Lung (tissue), 12 donors: ENCODE measurements around the gene DNAH3. TPM values are rescaled to one million over a fixed set of nuclear protein-coding genes. Genes with fewer than 3 reads are reported as not detected.

Experiments used
- ATAC-seq: fragments of 200-7000 bp; cut with Tn5 transposase; one replicate; pipeline ENCODE4 v1.9.1; 2020; ENCODE audit warnings: moderate number of reproducible peaks; ENCODE audit not compliant: insufficient read depth, low FRiP score
- DNase-seq, 3 donors: peaks; one replicate each; pipeline ENCODE4 v3.0.0-alpha.2; 2013 to 2017
- H3K27ac ChIP-seq, 2 donors: one replicate each; pipeline ENCODE4 v1.5.1; 2013; ENCODE audit warnings: mild to moderate bottlenecking in 2 of 2, moderate library complexity in 2 of 2, control low read depth in 1 of 2, inconsistent platforms in 1 of 2, low read depth in 1 of 2, low read length in 1 of 2
- H3K27me3 ChIP-seq, 3 donors: one replicate each; pipeline ENCODE4 v1.5.1; 2013; ENCODE audit warnings: low read length in 2 of 3; ENCODE audit not compliant: control insufficient read depth in 3 of 3, insufficient read depth in 3 of 3
- H3K36me3 ChIP-seq, 4 donors: one replicate each; pipeline ENCODE4 v1.5.1; 2013; ENCODE audit warnings: low read length in 4 of 4, mild to moderate bottlenecking in 1 of 4, moderate library complexity in 1 of 4; ENCODE audit not compliant: control insufficient read depth in 4 of 4, insufficient read depth in 4 of 4
- H3K4me1 ChIP-seq, 5 donors: one replicate each; pipeline ENCODE4 v1.5.1; 2013; ENCODE audit warnings: low read length in 5 of 5, mild to moderate bottlenecking in 2 of 5, moderate library complexity in 1 of 5; ENCODE audit not compliant: control insufficient read depth in 5 of 5, insufficient read depth in 5 of 5
- H3K4me3 ChIP-seq: one replicate; pipeline ENCODE4 v1.5.1; 2013; ENCODE audit warnings: mild to moderate bottlenecking, control low read depth, moderate library complexity
- H3K9ac ChIP-seq, 2 donors: one replicate each; pipeline ENCODE4 v1.5.1; 2013; ENCODE audit warnings: low read length in 2 of 2, control low read depth in 1 of 2; ENCODE audit not compliant: insufficient read depth in 1 of 2
- H3K9me3 ChIP-seq, 4 donors: one replicate each; pipeline ENCODE4 v1.5.1; 2013; ENCODE audit warnings: low read length in 3 of 4, mild to moderate bottlenecking in 1 of 4, moderate library complexity in 1 of 4; ENCODE audit not compliant: control insufficient read depth in 4 of 4, insufficient read depth in 3 of 4
- CTCF ChIP-seq: IDR thresholded peaks from 2 replicates; pipeline ENCODE4 v1.5.1; 2012; ENCODE audit warnings: mild to moderate bottlenecking; ENCODE audit errors: control extremely low read depth, extremely low read depth
- WGBS, 2 donors: extraction: QIAGEN DNeasy Blood & Tissue Kit; methylation state at CpG; one replicate each; pipeline ENCODE4 v1.1.7; 2013; 5-methylcytosine and 5-hydroxymethylcytosine counted together
- polyA plus RNA-seq, 2 donors: library from polyadenylated mRNA; stranded (reverse); fragments of 200-250 nt; gene quantifications; one replicate each; pipeline ENCODE4 v1.2.1, GENCODE V29; 2013
- total RNA-seq, 2 donors: library from RNA; depleted of rRNA in 1 of 2; stranded (reverse); fragments of >200 nt in 1 of 2; gene quantifications; one replicate each; pipeline ENCODE4 v1.2.1, GENCODE V29; 2014 to 2021
- donor health status: control.
- donor health status: control.
- donor health status: Bipolar disorder and iron deficiency.
- donor health status: healthy.
- donor health status: DM: yes; HTN: yes; CAD: no.

The DNAH3 gene
- total and polyA plus RNA-seq, 4 donors = 1.0 to 24.1 (median 12.8) TPM

- H3K9ac ChIP-seq = no peak overlapping the region
- ATAC-seq = no peak
- WGBS, 2 donors = 96 to 100% methylated on average over 1 of the region's 1 CpG
- H3K27ac ChIP-seq = no peak overlapping the region
- peaks cover 3 to 8% (median 4%) of the 10 kb centered on the region in 4 donors for H3K36me3 ChIP-seq
- no peak overlapping the region for H3K4me3 ChIP-seq
- H3K9me3 ChIP-seq = no peaks in the 10 kb centered on the region
- no peak for DNase-seq
- H3K27me3 ChIP-seq = no peaks in the 10 kb centered on the region
- H3K4me1 ChIP-seq = peaks cover 0 to 31% (median 2%) of the 10 kb centered on the region in 5 donors
- TF ChIP-seq CTCF = no peak
Measured at GRCh38 chr16:20887207-20887606, 263.4 kb downstream of the DNAH3 start.

GRCh38 chr16:20886320-20886719, 264.3 kb downstream of the DNAH3 start:
- H3K9ac ChIP-seq = no peak overlapping the region
- WGBS, 2 donors = 0 to 50% methylated on average over 1 of the region's 1 CpG
- ATAC-seq = no peak
- no peak for TF ChIP-seq CTCF
- no peaks in the 10 kb centered on the region for H3K27me3 ChIP-seq
- H3K36me3 ChIP-seq = peaks cover 3 to 4% (median 3%) of the 10 kb centered on the region in 4 donors
- DNase-seq = no peak
- peaks cover 0 to 34% (median 2%) of the 10 kb centered on the region in 5 donors for H3K4me1 ChIP-seq
- H3K27ac ChIP-seq = no peak overlapping the region
- no peaks in the 10 kb centered on the region for H3K9me3 ChIP-seq
- no peak overlapping the region for H3K4me3 ChIP-seq

DNA sequence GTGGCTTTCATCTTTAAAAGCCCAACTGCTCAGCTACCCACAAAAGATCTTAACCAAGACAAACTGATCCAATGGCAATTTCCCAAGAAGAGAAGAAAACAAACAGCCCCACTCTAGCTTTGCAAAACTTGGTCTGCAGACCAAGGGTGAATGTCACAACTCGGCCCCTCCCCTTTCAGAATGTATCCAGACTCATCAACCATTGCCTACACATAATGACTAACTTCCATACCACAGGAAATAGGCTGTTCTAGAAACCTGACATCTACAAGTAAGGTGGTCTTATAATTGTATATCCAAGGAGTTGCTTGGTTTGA, 266.4 kb downstream of the DNAH3 start:
- Histone ChIP-seq H3K36me3 (peaks cover 1 to 3% (median 2%) of the 10 kb centered on the region in 4 donors), H3K9ac (no peak overlapping the region), H3K4me3 (no peak overlapping the region), H3K27me3 (no peaks in the 10 kb centered on the region), H3K9me3 (no peaks in the 10 kb centered on the region), H3K4me1 (peaks cover 0 to 38% (median 2%) of the 10 kb centered on the region in 5 donors), H3K27ac (no peak overlapping the region)
- DNase-seq (no peak), ATAC-seq (no peak)
- 35 to 52% methylated on average over 1 of the region's 1 CpG for WGBS, 2 donors
- TF ChIP-seq CTCF = no peak

GRCh38 chr16:20883554-20884239, 266.9 kb downstream of the DNAH3 start:
- WGBS, 2 donors = 64 to 69% methylated on average over 5 of the region's 5 CpGs
- no peak overlapping the region for H3K4me3 ChIP-seq
- H3K27me3 ChIP-seq = no peaks in the 10 kb centered on the region
- H3K4me1 ChIP-seq = peaks cover 0 to 42% (median 4%) of the 10 kb centered on the region in 5 donors
- no peaks in the 10 kb centered on the region for H3K9me3 ChIP-seq
- TF ChIP-seq CTCF = no peak
- no peak overlapping the region for H3K9ac ChIP-seq
- ATAC-seq = peak; percentile 13
- no peak for DNase-seq
- H3K27ac ChIP-seq = no peak overlapping the region
- peaks cover 1 to 3% (median 2%) of the 10 kb centered on the region in 4 donors for H3K36me3 ChIP-seq
